GM20000 (cell line): ENCODE measurements around the gene LCP2.

Experiments used
- DNase-seq: peaks from one replicate; pipeline ENCODE4 v3.0.0; 2012; ENCODE audit warnings: low spot score
- TF ChIP-seq, protein P1 (sequence below): IDR thresholded peaks from 2 replicates; pipeline ENCODE4 v1.5.1; 2012; ENCODE audit warnings: mild to moderate bottlenecking, control low read depth; ENCODE audit errors: extremely low read depth, missing control alignments

The LCP2 gene

DNA sequence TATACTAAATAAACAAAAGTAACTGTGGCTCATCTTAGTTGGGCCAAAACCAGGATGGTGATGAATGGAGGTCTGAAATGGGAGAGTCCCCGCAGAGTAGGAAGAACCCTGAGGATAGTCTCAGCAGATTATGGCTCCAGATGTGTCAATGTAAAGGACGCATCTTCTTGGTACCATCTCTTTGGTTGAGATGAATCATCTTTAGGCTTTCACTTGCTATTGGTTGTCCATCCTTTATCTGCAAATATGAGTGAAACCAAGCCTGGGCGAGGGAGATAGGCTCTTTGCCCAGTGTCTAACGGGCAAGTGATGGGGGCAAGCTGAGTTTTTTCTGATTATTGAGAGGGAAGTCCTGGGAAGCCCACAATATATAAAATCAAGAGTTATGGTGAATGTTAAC lies 19.4 kb upstream of the LCP2 start:
- DNase-seq: no peak
- TF ChIP-seq, protein P1, sequence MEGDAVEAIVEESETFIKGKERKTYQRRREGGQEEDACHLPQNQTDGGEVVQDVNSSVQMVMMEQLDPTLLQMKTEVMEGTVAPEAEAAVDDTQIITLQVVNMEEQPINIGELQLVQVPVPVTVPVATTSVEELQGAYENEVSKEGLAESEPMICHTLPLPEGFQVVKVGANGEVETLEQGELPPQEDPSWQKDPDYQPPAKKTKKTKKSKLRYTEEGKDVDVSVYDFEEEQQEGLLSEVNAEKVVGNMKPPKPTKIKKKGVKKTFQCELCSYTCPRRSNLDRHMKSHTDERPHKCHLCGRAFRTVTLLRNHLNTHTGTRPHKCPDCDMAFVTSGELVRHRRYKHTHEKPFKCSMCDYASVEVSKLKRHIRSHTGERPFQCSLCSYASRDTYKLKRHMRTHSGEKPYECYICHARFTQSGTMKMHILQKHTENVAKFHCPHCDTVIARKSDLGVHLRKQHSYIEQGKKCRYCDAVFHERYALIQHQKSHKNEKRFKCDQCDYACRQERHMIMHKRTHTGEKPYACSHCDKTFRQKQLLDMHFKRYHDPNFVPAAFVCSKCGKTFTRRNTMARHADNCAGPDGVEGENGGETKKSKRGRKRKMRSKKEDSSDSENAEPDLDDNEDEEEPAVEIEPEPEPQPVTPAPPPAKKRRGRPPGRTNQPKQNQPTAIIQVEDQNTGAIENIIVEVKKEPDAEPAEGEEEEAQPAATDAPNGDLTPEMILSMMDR: no peak

- TF ChIP-seq, protein P1: no peak
- no peak for DNase-seq
Observed at GRCh38 chr5:170315154-170315553, 17.6 kb upstream of the LCP2 start.

- TF ChIP-seq, protein P1: no peak
- no peak for DNase-seq
Observed at GRCh38 chr5:170314541-170315095, 17.0 kb upstream of the LCP2 start.

- no peak for DNase-seq
- TF ChIP-seq, protein P1: no peak
Observed at GRCh38 chr5:170313816-170314215, 16.2 kb upstream of the LCP2 start.

DNA sequence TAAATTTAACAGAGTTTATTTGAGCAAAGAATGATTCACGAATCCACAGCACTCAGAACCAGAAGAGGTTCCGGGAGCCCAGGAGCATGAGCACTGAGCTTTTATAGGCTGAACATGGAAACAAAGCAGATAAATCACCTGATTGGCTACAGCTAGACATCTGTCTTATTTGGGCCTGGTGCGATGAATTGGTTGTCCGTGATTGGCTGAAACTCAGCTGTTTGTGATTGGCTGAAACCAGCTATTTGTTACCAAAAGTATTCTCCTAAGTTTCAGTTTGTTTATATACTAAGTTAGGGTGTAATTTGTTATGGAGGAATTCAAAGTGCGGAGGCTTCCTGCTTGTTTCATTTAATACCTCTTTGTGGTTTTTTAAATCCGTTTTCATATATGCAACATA lies 15.8 kb upstream of the LCP2 start:
- no peak for DNase-seq
- TF ChIP-seq, protein P1: no peak

GRCh38 chr5:170312666-170313065 lies 15.1 kb upstream of the LCP2 start:
- no peak for DNase-seq
- TF ChIP-seq, protein P1: no peak

- no peak for DNase-seq
- TF ChIP-seq, protein P1: no peak
Observed at GRCh38 chr5:170312301-170312595, 14.7 kb upstream of the LCP2 start.
